GM19025 (cell line): ENCODE data around the gene HOXC10.

Source experiments
- ATAC-seq: cut with Tn5 transposase; IDR thresholded peaks from one replicate; pipeline ENCODE4 v1.9.1; 2021; ENCODE audit warnings: mild to moderate bottlenecking, low read depth, moderate library complexity; ENCODE audit not compliant: unreplicated experiment

HOXC10 gene

DNA sequence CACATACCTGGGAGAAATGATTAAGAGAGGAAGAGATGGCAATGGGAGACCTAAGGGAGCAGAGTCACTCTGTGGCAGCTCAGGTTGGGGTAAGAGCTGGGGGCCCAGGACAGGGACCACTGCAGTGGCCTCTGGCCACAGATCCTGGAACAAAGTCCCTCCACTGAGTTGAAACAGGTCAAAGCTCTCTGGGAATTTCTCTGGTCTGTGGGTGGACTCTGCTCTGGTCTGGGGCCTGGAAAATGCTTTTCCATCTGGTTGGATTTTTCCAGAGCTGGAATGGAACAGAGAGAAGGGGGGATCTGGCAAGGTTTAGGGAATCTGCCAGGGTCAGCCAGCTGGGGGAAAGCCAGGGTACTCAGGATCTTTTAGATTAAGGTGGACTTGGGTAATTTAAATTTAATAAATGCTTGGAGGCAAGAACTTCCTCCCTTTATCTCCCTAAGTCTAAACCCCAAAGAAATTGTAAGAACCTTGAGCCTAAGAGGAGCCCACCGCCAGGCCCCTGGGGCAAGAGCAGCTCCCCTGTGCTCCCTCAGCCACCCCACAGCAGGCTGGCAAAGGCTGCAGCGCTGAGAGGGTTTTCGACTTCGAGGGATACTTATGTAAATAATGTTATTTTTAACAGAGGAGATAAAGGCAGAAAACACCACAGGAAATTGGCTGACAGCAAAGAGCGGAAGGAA is 3.7 kb downstream of the HOXC10 start:
- ATAC-seq: no peak

- no peak for ATAC-seq
Observed at GRCh38 chr12:53989227-53990113, 4.5 kb downstream of the HOXC10 start.

DNA sequence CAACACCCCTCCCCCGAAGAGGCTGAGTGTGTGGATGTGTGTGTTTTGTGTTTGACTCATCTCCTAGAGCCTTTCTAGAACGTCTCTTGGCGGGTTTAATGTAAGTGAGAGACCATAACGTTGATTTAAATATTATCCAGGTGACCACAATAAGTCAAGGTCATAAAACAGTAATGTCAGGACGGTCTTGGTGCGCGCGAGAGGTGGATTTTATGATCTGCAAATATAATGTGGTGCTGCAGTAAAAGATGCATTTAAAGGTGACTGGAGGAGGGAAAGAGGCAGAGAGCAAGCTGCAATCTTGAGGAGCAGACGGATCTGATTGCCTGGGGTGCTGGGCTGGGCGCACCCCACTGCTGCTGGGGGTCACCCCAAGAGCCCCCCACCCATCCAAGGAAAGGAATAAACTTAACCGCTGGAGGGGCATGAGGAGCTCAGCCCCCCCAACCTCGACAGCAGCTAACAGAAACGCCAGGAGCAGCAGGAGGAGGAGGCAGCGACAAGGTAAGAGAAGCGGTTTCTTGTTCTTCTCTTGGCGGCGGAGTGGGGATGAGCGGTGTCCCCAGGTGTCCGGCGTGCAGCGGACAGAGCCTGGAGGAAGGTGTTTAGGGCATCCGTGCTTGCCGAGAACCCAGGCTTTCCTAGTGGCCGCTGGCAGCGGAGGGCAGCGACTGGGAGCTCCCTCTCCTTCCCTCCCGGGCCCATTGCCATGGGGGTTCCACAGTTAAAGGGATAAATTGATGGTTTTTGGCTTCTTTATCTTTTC is 5.5 kb downstream of the HOXC10 start:
- no peak for ATAC-seq

- no peak for ATAC-seq
Observed at GRCh38 chr12:53991077-53991460, 6.1 kb downstream of the HOXC10 start.

DNA sequence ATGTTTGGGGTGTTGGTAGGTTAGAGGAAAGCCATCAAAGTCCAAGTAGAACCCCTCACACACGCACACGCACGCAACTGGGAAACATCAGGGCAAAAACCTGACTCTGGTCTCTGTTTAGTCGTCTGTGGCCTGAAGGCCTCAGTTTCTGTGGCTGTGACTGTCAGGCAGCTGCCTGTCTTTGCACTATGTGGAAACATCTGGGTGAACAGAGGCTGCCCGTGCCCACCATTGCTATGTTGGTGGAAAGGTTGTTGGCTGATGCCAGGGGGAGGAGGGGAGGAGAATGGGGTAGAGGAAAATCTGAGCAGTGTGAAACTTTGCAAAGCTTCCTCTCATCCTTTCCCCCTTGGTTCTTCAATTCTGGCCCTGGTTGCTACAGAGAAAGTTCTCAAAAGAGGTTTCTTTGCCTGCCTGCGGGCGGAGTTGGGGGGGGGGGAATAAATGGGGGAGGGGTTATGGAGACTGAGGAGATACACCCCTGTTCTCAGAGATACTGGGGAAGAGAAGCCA is 7.5 kb downstream of the HOXC10 start:
- no peak for ATAC-seq

DNA sequence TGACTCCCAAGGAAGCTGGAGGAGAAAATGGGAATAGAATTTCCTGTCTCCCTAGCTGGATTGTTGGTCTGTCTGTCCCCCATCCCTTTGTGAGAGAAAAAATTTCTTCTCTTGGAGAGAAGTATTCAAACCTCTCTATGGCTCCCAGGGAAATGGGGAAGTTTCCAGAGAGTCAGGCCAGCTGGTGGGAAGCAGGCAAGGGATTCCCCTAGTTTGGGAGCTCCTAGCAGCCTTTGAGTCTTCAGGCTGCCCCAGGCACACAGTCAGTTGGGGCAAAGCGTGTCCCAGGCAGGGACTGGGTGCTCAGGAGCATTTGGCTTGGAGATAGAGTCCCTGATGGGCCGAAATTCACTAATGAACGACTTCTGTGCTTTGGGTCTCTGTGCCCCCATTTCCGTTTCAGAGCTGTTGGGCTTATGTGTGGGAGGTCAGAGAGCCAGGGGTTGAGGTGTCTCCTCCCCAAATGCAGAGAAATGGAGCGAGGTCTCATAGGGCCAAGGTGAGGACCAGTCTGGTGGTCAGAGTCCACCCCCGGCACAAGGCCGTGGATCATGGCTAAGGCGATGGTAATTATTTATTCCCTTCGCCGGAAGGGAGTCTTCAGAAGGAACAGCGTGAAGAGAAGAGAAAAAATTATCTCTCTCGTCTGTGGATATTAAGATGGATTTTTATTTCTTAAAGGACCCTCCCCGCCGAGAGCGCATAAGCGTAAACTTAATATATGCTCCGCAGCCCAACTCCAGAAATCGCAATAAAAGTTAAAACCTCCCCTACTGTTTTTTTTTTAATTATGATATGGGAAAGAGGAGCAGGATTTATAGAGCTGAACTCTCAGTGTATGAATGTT is 8.4 kb downstream of the HOXC10 start:
- no peak for ATAC-seq

GRCh38 chr12:53994009-53994263 is 9.0 kb downstream of the HOXC10 start:
- no peak for ATAC-seq

DNA sequence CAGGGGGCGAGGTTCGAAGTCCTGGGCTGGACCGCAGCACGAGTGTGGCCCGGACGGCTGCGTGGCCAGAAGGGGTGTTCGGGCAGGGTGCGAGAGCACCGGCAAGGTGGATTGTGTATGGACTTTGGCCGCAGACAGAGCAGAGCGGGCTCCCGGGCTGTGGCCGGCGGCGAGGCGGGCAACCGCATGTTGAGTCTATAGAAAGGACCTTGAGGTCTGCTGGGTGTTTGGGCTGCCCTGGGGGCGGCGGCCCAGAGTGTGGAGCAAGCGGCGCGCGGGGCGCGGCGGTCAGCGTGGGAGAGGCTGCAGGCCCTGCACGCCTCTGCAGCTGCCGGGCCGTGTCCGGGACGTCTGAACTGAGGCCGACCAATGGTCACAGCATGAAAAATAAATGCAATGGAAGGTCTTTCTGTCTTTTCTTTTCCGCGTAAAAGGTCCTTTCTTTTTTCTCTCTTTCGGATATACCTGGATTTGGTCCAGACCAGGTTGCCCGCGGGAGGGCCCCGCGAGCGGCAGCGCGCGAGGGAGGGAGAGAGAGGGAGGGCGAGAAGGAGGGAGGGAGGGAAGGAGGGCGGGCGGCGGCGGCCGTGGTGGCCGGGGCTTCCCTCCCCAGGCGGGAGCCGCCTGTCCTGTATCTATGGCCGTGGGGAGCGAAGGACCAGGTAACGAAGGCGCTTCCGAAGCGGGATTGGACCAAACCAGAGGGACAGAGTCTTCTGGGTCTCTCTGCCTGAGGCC is 9.5 kb downstream of the HOXC10 start:
- no peak for ATAC-seq

DNA sequence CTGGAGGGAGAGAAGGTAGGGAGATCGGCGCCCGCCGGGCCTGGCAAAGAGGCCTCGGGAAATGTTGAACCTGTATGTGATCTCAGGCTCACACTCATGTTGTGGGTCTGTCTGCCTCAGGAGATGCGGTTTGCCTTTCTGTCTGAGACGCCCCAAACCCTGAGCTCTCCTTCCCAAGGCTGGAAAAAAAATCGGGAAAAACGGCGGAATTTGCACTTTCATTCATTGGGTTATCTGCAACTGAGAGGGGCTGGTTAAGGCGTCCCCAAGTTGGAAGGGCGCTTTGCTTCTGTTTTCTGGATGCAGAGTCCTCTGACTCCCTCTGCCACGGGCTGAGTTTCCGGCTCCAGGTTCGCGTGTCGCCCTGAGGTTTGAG is 10.0 kb downstream of the HOXC10 start:
- ATAC-seq: no peak

DNA sequence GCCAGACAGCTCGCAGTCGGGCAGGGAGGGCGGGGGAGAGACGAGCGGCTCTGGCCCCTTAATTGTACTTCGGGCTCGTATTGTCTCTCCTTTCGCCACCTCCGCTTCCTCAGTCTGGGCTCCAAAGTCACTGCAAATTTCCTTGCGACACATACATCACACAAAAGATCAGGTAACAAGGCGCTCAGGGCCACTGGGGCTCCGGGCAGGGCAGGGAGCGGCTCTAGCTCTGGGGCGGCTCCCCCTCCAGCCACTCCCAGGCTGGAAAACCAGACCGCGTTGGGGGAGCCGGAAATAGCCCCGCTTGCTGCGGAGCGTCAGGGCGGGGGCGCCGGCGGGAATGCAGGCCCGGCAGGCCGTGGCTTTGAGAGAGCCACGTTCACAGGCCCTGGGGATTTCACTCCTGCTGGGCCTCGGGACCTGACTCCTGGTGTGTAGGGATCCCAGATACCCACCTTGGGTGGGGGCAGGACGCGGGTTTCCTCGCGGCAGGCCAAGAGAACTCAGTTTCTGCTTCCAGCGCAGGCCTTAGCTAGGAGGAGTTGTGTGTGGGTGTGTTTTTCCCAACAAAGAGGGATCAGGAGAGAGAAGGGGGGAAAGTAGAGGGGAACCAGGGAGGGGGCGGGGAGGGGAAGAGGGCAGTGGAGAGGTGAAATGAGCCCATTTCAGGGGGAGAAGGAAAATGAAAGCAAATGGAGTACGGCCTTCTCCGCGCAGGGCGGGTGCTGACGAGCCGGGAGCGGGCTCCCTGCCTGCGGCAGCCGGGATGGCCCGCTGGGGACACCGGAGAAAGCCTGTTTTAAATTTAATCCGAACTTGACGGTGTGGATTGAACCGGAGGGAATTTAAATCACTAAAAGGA is 10.7 kb downstream of the HOXC10 start:
- no peak for ATAC-seq

DNA sequence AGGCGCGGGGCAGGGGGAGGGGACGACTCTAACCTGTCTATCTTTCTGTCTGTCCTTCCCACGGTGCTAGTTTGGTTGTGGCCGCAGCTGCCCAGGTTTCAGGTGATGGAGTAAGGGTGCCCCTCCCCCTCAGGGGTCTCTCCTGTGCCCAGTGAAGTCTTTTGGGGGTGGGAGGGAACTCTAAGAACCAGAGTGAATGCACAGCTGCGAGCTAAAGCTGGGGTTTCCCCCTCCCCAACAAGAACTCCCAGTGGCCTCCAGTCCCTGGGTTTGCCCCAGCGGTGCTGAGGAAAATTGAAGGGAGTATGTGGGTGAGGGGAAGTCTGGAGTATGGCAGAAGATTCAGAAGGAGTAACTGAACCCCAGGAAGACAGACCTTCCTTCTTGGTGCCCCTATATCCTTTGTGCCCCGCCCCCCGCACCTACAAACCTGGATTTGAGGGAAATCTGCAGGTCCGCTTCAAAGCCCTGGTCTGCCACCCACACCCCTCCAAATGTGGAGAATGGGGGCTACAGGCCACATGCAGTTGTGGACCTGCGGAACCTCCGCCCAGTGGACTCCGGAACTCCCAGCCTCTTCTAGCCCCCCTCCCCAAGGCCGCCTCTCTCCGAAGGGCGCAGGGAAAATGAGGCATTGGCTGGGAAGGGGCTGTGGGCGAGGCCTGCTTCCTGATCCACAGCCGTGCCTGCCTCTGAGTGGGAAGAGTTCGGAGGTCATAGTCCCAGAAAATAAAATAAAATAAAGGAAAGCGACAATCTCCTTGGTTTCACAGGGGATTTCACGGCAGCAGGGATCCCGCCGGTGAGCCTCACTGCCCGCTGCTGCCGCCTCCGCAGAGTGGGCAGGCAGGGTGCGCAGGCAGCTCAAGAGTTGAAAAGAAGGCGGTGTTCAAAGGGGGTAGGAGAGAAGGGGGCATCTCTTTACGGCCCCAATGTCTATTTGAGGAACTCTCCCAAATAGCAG is 11.6 kb downstream of the HOXC10 start:
- ATAC-seq: no peak

DNA sequence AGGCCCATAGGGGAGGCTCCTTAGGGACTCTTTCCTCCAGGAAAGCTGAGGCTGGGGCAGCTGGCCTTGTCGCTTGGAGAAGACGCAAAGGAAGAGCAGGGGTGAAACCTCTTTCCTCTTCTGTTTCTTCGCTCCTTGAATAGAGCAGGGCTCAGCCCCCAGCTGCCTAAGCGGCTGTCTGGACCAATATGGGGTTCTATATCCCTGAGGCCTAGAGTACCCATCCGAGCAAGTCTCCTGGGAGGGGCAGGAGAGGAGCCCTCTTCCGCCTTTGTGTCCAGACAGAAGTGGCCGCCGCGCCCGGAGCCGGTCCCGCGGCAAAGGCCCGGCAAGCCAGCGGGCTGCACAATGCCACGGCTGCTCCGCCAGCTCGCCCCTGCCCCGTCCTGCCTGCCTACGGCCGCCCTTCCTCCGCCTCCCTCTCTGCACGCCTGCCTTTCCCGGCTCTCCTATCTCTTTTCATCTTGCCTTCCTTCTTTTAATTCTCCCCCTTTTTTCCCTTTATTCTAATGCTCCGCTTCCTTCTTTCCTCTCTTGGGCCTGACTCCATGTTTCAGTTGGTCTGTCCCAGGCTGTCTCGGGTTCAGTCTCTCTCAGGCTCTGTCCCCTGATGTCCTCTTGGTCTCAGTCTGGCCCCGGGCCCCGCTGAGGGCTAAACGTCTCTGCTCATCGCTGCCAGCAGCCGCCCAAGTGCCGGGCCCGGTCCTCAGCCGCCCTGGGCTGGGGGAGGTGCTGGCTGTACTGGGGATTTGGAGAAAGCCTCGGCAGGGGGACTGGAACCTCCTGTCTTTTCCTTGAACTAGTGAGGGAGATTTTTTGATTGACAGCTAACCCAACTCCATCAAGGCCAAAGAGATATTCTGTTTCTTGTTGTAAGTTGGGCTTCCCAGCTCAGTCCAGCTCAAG is 12.5 kb downstream of the HOXC10 start:
- ATAC-seq: no peak

GRCh38 chr12:53998110-53998899 is 13.4 kb downstream of the HOXC10 start:
- ATAC-seq: no peak

DNA sequence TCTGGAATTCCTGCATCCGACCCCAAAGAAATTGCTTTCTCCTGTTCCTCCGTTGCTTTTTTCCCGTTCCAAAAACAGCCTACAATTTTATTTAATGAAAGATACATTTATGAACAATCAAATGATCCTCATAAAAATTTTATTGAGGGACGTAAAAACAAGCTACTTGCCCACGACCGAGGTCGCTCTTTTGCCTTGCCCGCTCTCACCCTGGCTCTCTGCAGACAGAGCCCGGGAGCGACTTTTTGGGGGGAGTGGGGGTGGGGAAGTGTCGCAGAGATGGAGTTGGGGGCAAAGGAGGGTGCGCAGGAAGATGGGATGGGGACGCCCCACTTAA is 13.9 kb downstream of the HOXC10 start:
- ATAC-seq: no peak

GRCh38 chr12:53999559-54000115 is 14.7 kb downstream of the HOXC10 start:
- no peak for ATAC-seq
